ENCODE measurements around the gene FRMD1. TPM values are rescaled to one million over a fixed set of nuclear protein-coding genes. Genes with fewer than 3 reads are reported as not detected.

Gene FRMD1
- total RNA-seq: not detected

DNA sequence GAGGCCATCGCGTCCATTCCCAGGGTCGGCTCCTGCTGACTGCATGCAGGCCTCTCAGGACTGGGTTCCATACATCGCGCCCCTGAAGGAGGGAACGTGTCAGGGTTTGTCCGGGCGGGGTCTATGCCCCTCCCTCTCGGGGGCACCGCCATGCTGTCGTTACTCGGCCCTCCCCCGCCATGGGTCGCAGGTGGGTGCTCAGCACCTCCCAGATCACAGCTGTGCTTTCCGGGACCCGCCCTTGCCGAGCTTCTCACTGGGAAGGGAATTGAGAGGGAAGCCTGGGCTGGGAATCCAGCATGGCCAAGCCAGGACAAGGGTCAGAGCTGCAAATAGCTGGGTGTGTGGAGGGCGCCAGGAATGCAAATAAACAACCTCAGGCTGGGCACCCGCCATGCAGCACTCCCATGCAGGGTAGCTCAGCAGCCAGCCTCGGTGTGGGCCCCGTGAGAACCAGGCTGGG lies at the start of gene FRMD1:
TSS of gene FRMD1 (minus strand) at position 270 of the 463 bp plus-strand sequence. CDS start at position 152, 118 bp downstream.
- Histone ChIP-seq H3K9me3 (ENCODE audit: low read depth, low read length) (no peaks in the 10 kb centered on the region), H3K27me3 (ENCODE audit: insufficient read depth, low read length) (no peaks in the 10 kb centered on the region), H3K4me3 (ENCODE audit: low read length) (no peak within 1 kb of the TSS), H3K4me1 (ENCODE audit: insufficient read depth, low read length) (no peaks in the 10 kb centered on the region)

DNA sequence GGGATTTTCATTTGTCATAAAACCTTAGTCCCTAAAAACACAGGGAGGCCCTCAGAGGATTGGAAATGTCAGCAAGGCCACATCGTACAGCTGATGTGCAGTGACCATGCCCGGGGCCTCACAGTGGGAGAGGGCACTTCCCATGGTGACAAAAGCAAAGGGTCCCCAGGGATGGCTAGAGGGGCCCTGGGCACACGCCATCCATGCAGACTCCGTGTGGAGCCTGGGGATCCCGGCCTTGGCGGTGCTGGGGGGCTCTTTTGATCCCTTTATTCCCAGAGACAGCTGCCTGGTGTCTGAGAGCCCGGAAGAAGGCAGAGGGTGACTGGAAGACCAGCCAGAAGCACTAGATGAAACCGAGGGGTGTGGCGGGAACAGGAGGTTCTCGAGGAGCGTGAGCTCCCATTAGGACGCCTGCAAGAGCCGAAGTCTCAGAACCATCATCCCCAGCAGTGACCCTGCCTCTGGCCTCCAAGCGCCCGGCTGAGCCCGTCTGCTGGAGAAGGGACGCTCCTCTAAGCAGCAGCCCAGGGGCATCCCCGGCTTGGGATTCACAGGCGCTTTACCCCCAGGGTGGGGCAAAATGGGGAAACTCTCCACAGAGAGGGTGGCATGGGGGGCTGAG lies 49.1 kb upstream of the FRMD1 start:
- Histone ChIP-seq H3K4me3 (ENCODE audit: low read length) (no peak overlapping the region), H3K4me1 (ENCODE audit: insufficient read depth, low read length) (no peaks in the 10 kb centered on the region), H3K9me3 (ENCODE audit: low read depth, low read length) (no peaks in the 10 kb centered on the region), H3K27me3 (ENCODE audit: insufficient read depth, low read length) (peaks cover 4% of the 10 kb centered on the region)

- Histone ChIP-seq H3K9me3 (ENCODE audit: low read depth, low read length) (no peaks in the 10 kb centered on the region), H3K4me1 (ENCODE audit: insufficient read depth, low read length) (no peaks in the 10 kb centered on the region), H3K27me3 (ENCODE audit: insufficient read depth, low read length) (peaks cover 3% of the 10 kb centered on the region), H3K4me3 (ENCODE audit: low read length) (no peak overlapping the region)
These were observed 48.4 kb upstream of the FRMD1 start for GRCh38 chr6:168127384-168127868.

DNA sequence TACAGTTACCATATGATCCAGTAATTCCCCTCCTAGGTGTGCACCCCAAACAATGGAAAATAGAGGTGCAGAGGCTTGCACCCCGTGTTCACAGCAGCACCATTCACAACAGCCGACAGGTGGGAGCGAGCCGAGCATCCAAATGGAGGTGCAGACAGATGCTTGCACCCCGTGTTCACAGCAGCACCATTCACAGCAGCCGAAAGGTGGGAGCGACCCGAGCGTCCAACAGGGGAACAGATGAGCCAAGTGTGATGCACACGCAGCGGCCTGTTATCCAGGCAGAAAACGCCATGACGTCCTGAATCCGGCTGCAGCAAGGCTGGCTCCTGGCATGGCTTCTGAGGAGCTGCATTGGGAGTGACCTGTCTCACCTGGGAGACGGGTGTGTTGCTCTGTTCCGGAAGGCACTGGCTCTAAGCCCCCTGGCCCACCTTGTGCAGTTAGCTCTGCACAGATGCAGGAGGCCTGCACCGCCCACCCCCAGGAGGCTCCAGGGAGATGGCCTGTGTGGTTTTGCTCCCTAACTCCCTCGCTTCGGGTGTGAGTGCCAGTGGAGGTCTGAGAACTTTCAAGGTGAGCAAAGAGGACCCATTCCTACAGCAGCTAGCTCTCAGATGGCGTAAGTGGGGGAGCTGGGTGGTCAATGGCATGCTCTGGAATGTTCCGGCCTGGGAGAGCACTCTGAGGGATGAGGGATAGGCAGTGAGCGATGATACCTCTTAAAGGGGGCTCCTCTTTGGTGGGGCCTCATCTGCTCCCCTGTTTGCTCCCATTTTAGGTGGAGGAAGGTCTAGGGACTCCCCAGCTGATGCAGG lies 47.8 kb upstream of the FRMD1 start:
- no peaks in the 10 kb centered on the region for H3K9me3 ChIP-seq (ENCODE audit: low read depth, low read length)
- no peaks in the 10 kb centered on the region for H3K4me1 ChIP-seq (ENCODE audit: insufficient read depth, low read length)
- H3K4me3 ChIP-seq (ENCODE audit: low read length): no peak overlapping the region
- H3K27me3 ChIP-seq (ENCODE audit: insufficient read depth, low read length): no peaks in the 10 kb centered on the region

- no peaks in the 10 kb centered on the region for H3K4me1 ChIP-seq (ENCODE audit: insufficient read depth, low read length)
- no peaks in the 10 kb centered on the region for H3K9me3 ChIP-seq (ENCODE audit: low read depth, low read length)
- H3K27me3 ChIP-seq (ENCODE audit: insufficient read depth, low read length): no peaks in the 10 kb centered on the region
- H3K4me3 ChIP-seq (ENCODE audit: low read length): no peak overlapping the region
These were observed 46.5 kb upstream of the FRMD1 start for GRCh38 chr6:168125429-168126001.

DNA sequence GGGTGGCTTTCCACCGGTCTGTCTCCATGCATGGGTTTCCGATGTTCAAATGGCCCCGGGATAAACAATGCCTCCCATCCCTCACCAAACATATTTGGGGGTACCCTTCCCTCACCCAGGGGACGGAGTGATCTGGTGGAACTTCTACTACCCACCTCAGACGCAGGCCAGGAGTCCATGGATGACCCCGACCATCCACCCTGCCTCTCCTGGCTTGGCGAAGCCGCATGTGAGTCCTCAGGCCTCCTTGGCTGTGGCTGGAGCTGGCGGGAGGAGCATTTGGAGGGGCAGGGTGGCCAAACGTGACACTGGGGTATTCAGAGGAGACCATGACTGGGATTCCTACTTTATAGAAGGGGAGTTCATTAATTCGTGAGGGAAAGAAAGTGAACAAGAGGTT lies 45.9 kb upstream of the FRMD1 start:
- H3K27me3 ChIP-seq (ENCODE audit: insufficient read depth, low read length): no peaks in the 10 kb centered on the region
- H3K9me3 ChIP-seq (ENCODE audit: low read depth, low read length): no peaks in the 10 kb centered on the region
- no peaks in the 10 kb centered on the region for H3K4me1 ChIP-seq (ENCODE audit: insufficient read depth, low read length)
- no peak overlapping the region for H3K4me3 ChIP-seq (ENCODE audit: low read length)

GRCh38 chr6:168124158-168124557 lies 45.1 kb upstream of the FRMD1 start:
- H3K9me3 ChIP-seq (ENCODE audit: low read depth, low read length): no peaks in the 10 kb centered on the region
- no peak overlapping the region for H3K4me3 ChIP-seq (ENCODE audit: low read length)
- no peaks in the 10 kb centered on the region for H3K27me3 ChIP-seq (ENCODE audit: insufficient read depth, low read length)
- H3K4me1 ChIP-seq (ENCODE audit: insufficient read depth, low read length): no peaks in the 10 kb centered on the region

- no peaks in the 10 kb centered on the region for H3K4me1 ChIP-seq (ENCODE audit: insufficient read depth, low read length)
- H3K4me3 ChIP-seq (ENCODE audit: low read length): no peak overlapping the region
- H3K27me3 ChIP-seq (ENCODE audit: insufficient read depth, low read length): no peaks in the 10 kb centered on the region
- no peaks in the 10 kb centered on the region for H3K9me3 ChIP-seq (ENCODE audit: low read depth, low read length)
These were observed 44.3 kb upstream of the FRMD1 start for GRCh38 chr6:168123165-168123911.

DNA sequence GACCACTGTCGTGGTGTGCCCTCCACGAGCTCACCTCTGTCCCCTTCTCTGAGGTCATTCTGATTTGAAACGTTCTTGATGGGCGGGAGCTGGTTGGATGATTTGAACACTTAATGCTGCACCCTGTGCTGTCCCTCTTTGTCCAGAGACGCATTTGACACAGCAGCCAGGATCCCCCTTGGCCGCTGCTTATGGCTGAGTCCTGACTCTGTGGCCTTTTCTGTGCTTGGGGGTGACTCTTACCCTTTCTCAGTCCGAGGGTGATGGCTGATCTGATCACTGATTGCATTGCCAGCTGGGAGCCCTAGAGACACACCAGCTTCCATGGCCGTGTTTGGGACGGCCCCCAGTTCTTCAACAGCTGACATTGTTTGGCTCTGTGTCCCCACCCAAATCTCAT lies 43.5 kb upstream of the FRMD1 start:
- no peaks in the 10 kb centered on the region for H3K9me3 ChIP-seq (ENCODE audit: low read depth, low read length)
- H3K4me3 ChIP-seq (ENCODE audit: low read length): no peak overlapping the region
- no peaks in the 10 kb centered on the region for H3K4me1 ChIP-seq (ENCODE audit: insufficient read depth, low read length)
- H3K27me3 ChIP-seq (ENCODE audit: insufficient read depth, low read length): no peaks in the 10 kb centered on the region

- no peaks in the 10 kb centered on the region for H3K27me3 ChIP-seq (ENCODE audit: insufficient read depth, low read length)
- no peaks in the 10 kb centered on the region for H3K9me3 ChIP-seq (ENCODE audit: low read depth, low read length)
- H3K4me3 ChIP-seq (ENCODE audit: low read length): no peak overlapping the region
- no peaks in the 10 kb centered on the region for H3K4me1 ChIP-seq (ENCODE audit: insufficient read depth, low read length)
These were observed 43.0 kb upstream of the FRMD1 start for GRCh38 chr6:168122011-168122410.

DNA sequence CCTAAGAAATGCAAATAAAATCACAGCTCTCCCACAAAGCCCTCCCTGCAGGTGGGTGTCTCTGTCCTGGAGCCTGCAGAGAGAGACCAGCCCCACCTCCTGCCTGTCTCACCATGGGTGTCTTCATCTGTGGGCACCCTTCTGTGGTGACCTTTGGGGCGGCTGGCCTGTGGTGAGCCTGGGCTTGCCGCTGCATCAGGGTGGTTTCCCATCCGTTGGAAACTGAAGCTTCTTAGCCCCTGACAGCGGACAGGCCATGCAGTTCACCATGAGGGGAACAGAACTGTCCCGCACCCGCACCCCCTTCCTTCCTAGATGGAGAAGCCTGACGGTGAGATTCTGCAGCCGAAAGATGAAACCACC lies 42.3 kb upstream of the FRMD1 start:
- Histone ChIP-seq H3K4me3 (ENCODE audit: low read length) (no peak overlapping the region), H3K9me3 (ENCODE audit: low read depth, low read length) (no peaks in the 10 kb centered on the region), H3K27me3 (ENCODE audit: insufficient read depth, low read length) (no peaks in the 10 kb centered on the region), H3K4me1 (ENCODE audit: insufficient read depth, low read length) (no peaks in the 10 kb centered on the region)

DNA sequence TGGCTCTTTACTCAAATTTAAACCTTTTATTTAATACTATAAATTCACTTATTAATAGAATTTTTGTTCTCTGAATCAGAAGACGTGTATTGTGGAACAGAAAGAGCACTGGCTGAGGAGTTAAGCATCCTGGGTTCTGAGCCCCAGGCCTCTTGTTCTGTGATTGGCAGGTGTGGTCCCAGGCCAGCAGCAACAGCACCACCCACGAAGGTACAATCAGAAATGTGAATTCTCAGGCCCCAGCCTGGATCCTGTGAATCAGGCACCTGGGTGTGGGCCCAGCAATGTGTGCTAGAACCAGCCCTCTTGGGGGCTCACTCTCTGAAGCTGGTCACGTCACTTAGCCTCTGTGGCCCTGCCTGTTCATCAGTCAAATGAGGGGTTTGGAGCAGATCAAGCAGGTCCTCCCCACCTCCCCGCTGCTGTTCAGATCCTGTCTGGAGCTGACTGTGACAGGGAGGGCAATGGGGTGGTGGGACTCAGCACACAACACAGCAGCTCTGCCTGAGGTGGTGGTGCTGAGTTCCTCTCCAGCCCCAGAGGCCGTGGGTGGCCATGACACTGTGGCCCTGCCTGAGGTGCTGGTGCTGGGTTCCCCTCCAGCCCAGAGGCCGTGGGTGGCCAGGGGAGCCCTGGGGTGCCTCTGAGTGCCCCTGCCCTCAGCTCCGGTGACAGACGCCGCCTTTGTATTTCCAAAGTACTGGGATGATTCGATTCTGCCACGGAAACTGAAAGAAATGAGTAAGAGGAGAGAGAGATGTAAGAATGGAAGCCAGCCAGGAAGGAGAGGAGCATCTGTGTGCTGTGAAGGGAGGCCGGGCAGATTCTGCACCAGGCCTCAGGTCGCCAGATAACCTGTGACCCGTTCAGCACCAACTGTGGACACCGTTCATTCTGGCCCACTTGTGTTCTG lies 41.6 kb upstream of the FRMD1 start:
- Histone ChIP-seq H3K4me3 (ENCODE audit: low read length) (no peak overlapping the region), H3K9me3 (ENCODE audit: low read depth, low read length) (no peaks in the 10 kb centered on the region), H3K27me3 (ENCODE audit: insufficient read depth, low read length) (no peaks in the 10 kb centered on the region), H3K4me1 (ENCODE audit: insufficient read depth, low read length) (no peaks in the 10 kb centered on the region)

- H3K4me1 ChIP-seq (ENCODE audit: insufficient read depth, low read length): no peaks in the 10 kb centered on the region
- no peak overlapping the region for H3K4me3 ChIP-seq (ENCODE audit: low read length)
- H3K9me3 ChIP-seq (ENCODE audit: low read depth, low read length): no peaks in the 10 kb centered on the region
- H3K27me3 ChIP-seq (ENCODE audit: insufficient read depth, low read length): no peaks in the 10 kb centered on the region
These were observed 40.5 kb upstream of the FRMD1 start for GRCh38 chr6:168119539-168119938.

DNA sequence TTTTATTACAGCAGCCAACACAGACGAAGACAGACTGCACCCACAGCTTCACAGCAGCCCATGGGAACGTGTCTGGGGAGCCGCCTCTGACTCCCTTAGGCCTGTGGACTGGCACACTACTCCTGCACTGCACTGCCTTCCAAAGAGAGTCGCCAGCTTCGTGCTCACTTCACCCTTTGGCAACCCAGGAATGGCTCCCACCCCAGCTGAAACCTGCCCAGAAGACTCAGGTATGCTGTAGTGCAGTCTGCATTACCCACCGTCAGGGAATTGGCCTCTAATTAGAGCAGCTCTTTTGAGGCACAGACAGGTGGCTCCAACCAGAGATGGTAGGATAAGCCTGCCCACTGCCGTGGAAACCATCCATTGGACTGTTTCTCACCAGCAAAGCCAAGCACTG lies 39.9 kb upstream of the FRMD1 start:
- H3K27me3 ChIP-seq (ENCODE audit: insufficient read depth, low read length): no peaks in the 10 kb centered on the region
- no peaks in the 10 kb centered on the region for H3K4me1 ChIP-seq (ENCODE audit: insufficient read depth, low read length)
- H3K4me3 ChIP-seq (ENCODE audit: low read length): no peak overlapping the region
- H3K9me3 ChIP-seq (ENCODE audit: low read depth, low read length): no peaks in the 10 kb centered on the region

Measured in mononuclear cell (primary cell).